ENCODE measurements around the gene CST9L. TPM values are rescaled to one million over a fixed set of nuclear protein-coding genes. Genes with fewer than 3 reads are reported as not detected.

Gene CST9L
- total and polyA plus RNA-seq, 2 of the 13 experiments (the other 11 are each of a cell fraction or from before 2014, with no cell fraction given): 0.15 TPM; not detected in 1

DNA sequence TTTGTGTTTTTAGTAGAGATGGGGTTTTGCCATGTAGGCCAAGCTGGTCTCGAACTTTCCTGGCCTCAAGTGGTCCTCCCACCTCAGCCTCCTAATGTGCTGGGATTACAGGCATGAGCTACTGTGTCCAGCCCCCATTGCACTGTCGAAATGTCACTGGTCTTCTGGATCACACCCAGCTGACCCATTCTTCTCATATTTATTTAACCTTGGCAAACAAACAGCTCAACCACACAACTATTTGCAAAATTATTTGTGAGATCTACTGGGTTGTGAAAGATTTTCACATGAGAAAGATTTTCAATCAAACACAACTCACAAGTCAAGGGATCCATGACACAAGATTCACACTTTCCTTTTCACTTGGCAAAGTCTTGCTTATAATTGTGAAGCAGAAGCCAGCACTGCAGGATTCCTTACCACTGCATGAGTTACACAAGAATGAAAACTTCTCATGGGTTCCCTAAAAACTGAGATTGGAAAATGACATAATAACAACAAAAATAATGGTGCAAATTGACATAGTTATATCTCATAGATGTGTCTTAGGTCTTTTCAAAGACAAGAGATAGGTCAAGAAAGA, 2.0 kb upstream of the CST9L start (continued):
- TF ChIP-seq, protein P1, sequence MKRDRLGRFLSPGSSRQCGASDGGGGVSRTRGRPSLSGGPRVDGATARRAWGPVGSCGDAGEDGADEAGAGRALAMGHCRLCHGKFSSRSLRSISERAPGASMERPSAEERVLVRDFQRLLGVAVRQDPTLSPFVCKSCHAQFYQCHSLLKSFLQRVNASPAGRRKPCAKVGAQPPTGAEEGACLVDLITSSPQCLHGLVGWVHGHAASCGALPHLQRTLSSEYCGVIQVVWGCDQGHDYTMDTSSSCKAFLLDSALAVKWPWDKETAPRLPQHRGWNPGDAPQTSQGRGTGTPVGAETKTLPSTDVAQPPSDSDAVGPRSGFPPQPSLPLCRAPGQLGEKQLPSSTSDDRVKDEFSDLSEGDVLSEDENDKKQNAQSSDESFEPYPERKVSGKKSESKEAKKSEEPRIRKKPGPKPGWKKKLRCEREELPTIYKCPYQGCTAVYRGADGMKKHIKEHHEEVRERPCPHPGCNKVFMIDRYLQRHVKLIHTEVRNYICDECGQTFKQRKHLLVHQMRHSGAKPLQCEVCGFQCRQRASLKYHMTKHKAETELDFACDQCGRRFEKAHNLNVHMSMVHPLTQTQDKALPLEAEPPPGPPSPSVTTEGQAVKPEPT (CRISPR knock-in tag; IDR thresholded peaks at IDR 0.05; ENCODE audit: low read depth): no peak
- no peak for TF ChIP-seq ZFP1 (CRISPR knock-in tag; IDR thresholded peaks at IDR 0.05)
- TF ChIP-seq, protein P2, sequence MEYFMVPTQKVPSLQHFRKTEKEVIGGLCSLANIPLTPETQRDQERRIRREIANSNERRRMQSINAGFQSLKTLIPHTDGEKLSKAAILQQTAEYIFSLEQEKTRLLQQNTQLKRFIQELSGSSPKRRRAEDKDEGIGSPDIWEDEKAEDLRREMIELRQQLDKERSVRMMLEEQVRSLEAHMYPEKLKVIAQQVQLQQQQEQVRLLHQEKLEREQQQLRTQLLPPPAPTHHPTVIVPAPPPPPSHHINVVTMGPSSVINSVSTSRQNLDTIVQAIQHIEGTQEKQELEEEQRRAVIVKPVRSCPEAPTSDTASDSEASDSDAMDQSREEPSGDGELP (IDR thresholded peaks at IDR 0.05; ENCODE audit: borderline replicate concordance, low read depth): peak; percentile 13; the same call in 1 of the 2 replicates
- no peak for TF ChIP-seq ZNF18 (CRISPR knock-in tag; IDR thresholded peaks at IDR 0.05; ENCODE audit: insufficient replicate concordance)
- no peak for TF ChIP-seq RXRB (CRISPR knock-in tag; IDR thresholded peaks at IDR 0.05; ENCODE audit: borderline replicate concordance)
- no peak for TF ChIP-seq MED13 (CRISPR knock-in tag; IDR thresholded peaks at IDR 0.05)
- TF ChIP-seq ZNF788 (CRISPR knock-in tag; IDR thresholded peaks at IDR 0.05; ENCODE audit: borderline replicate concordance): no peak
- TF ChIP-seq RXRA (CRISPR knock-in tag; IDR thresholded peaks at IDR 0.05): no peak
- TF ChIP-seq HMG20A (CRISPR knock-in tag; IDR thresholded peaks at IDR 0.05; ENCODE audit: borderline replicate concordance): no peak
- TF ChIP-seq, protein P3, sequence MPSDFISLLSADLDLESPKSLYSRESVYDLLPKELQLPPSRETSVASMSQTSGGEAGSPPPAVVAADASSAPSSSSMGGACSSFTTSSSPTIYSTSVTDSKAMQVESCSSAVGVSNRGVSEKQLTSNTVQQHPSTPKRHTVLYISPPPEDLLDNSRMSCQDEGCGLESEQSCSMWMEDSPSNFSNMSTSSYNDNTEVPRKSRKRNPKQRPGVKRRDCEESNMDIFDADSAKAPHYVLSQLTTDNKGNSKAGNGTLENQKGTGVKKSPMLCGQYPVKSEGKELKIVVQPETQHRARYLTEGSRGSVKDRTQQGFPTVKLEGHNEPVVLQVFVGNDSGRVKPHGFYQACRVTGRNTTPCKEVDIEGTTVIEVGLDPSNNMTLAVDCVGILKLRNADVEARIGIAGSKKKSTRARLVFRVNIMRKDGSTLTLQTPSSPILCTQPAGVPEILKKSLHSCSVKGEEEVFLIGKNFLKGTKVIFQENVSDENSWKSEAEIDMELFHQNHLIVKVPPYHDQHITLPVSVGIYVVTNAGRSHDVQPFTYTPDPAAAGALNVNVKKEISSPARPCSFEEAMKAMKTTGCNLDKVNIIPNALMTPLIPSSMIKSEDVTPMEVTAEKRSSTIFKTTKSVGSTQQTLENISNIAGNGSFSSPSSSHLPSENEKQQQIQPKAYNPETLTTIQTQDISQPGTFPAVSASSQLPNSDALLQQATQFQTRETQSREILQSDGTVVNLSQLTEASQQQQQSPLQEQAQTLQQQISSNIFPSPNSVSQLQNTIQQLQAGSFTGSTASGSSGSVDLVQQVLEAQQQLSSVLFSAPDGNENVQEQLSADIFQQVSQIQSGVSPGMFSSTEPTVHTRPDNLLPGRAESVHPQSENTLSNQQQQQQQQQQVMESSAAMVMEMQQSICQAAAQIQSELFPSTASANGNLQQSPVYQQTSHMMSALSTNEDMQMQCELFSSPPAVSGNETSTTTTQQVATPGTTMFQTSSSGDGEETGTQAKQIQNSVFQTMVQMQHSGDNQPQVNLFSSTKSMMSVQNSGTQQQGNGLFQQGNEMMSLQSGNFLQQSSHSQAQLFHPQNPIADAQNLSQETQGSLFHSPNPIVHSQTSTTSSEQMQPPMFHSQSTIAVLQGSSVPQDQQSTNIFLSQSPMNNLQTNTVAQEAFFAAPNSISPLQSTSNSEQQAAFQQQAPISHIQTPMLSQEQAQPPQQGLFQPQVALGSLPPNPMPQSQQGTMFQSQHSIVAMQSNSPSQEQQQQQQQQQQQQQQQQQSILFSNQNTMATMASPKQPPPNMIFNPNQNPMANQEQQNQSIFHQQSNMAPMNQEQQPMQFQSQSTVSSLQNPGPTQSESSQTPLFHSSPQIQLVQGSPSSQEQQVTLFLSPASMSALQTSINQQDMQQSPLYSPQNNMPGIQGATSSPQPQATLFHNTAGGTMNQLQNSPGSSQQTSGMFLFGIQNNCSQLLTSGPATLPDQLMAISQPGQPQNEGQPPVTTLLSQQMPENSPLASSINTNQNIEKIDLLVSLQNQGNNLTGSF (CRISPR knock-in tag; IDR thresholded peaks at IDR 0.05): no peak
- no peak for TF ChIP-seq KAT7 (CRISPR knock-in tag; IDR thresholded peaks at IDR 0.05; ENCODE audit: borderline replicate concordance)
- no peak for TF ChIP-seq FOXK1 (CRISPR knock-in tag; IDR thresholded peaks at IDR 0.05; ENCODE audit: borderline replicate concordance, low read depth)
- TF ChIP-seq ASH2L (IDR thresholded peaks at IDR 0.05; ENCODE audit: insufficient read length, low read depth, low read length): no peak
- TF ChIP-seq, protein P4, sequence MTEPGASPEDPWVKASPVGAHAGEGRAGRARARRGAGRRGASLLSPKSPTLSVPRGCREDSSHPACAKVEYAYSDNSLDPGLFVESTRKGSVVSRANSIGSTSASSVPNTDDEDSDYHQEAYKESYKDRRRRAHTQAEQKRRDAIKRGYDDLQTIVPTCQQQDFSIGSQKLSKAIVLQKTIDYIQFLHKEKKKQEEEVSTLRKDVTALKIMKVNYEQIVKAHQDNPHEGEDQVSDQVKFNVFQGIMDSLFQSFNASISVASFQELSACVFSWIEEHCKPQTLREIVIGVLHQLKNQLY (CRISPR knock-in tag; IDR thresholded peaks at IDR 0.05): no peak
- no peak for TF ChIP-seq POGK (CRISPR knock-in tag; conservative IDR thresholded peaks at IDR 0.05)
- no peak for TF ChIP-seq RBAK (CRISPR knock-in tag; IDR thresholded peaks at IDR 0.05)
- TF ChIP-seq SOX5 (CRISPR knock-in tag; IDR thresholded peaks at IDR 0.05; ENCODE audit: borderline replicate concordance): 0 out of 2 replicates have a peak, but pooled peaks have one; percentile 18
- TF ChIP-seq ZNF253 (CRISPR knock-in tag; IDR thresholded peaks at IDR 0.05; ENCODE audit: borderline replicate concordance): no peak
